HG03439 (cell line): ENCODE measurements around the gene NEMP2.

ENCODE experiments used
- ATAC-seq: cut with Tn5 transposase; IDR thresholded peaks from one replicate; pipeline ENCODE4 v1.9.1; 2021; ENCODE audit warnings: mild to moderate bottlenecking, moderate library complexity; ENCODE audit not compliant: unreplicated experiment

Gene NEMP2

GRCh38 chr2:190460487-190460886, 74.0 kb downstream of the NEMP2 start:
- ATAC-seq, result no peak

- ATAC-seq, result no peak
These were observed 74.6 kb downstream of the NEMP2 start for GRCh38 chr2:190459881-190460280.

GRCh38 chr2:190458352-190459107, 76.0 kb downstream of the NEMP2 start:
- ATAC-seq, result no peak

GRCh38 chr2:190457256-190457655, 77.3 kb downstream of the NEMP2 start:
- no peak for ATAC-seq

GRCh38 chr2:190456833-190457232, 77.7 kb downstream of the NEMP2 start:
- ATAC-seq, result no peak

GRCh38 chr2:190455358-190456095, 79.0 kb downstream of the NEMP2 start:
- no peak for ATAC-seq

GRCh38 chr2:190454795-190455194, 79.7 kb downstream of the NEMP2 start:
- ATAC-seq, result no peak
